ENCODE results near the gene CACNB4.
A peak's percentile ranks its signal among the peaks of the same experiment; 100 is the strongest.

Gene CACNB4

GRCh38 chr2:151809073-151809383, 289.8 kb downstream of the CACNB4 start:
- TF ChIP-seq CTCF (conservative IDR thresholded peaks at IDR 0.05; ENCODE audit: low read depth, low read length), result no peak
- no peak overlapping the region for H3K4me3 ChIP-seq (ENCODE audit: low read length)
- DNase-seq (ENCODE audit: low read depth), result no peak

DNA sequence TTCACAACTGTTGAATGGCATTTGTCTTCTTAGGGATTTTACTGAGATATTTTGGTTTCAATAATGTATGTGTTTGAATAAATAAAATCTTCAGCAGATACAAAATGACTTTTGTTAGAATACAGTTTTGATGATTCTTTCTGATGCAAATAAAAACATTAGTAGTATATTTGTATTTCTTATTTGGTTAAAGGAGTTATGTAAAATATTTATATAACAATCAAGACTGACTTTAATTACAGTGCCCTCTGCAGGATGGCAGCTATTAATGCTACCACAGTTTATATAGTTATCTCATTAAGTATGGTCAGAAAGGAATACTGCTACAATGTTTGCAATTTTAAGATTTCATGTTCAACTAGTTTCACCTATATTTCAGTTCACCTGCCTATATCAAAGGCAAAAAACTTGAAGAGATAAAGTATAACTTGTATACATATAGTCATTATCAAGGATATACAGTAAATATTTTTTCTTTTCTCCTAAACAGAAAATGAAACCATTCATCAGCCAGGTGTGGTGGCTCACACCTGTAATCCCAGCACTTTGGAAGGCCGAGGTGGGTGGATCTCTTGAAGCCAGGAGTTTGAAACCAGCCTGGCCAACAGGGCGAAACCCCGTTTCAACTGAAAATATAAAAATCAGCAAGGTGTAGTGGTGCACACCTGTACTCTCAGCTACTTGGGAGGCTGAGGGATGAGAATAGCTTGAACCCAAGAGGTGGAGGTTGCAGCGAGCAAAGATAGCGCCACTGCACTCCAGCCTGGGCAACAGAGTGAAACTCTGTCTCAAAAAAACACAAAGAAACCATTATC, 290.4 kb downstream of the CACNB4 start:
- H3K4me3 ChIP-seq (ENCODE audit: low read length), result no peak overlapping the region
- no peak for DNase-seq (ENCODE audit: low read depth)
- TF ChIP-seq CTCF (conservative IDR thresholded peaks at IDR 0.05; ENCODE audit: low read depth, low read length), result peak; percentile 58

GRCh38 chr2:151805961-151806360, 292.9 kb downstream of the CACNB4 start:
- no peak for TF ChIP-seq CTCF (conservative IDR thresholded peaks at IDR 0.05; ENCODE audit: low read depth, low read length)
- no peak overlapping the region for H3K4me3 ChIP-seq (ENCODE audit: low read length)
- DNase-seq (ENCODE audit: low read depth), result no peak

DNA sequence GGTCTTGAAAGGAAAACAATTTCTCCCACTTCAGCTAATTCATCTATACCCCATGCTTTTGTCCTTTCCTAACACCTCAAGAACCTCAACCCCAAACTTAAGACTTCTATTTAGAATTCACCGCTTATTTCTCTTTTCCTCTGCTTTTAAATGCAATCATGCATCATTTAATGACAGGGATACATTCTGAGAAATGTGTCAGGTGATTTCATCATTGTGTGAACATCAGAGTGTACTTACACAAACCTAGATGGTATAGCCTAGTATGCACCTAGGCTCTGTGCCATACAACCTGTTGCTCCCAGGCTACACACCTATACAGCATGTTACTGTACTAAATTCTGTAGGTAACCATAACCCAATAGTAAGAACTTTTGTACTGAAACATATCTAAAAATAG, 293.5 kb downstream of the CACNB4 start:
- no peak for TF ChIP-seq CTCF (conservative IDR thresholded peaks at IDR 0.05; ENCODE audit: low read depth, low read length)
- DNase-seq (ENCODE audit: low read depth), result no peak
- no peak overlapping the region for H3K4me3 ChIP-seq (ENCODE audit: low read length)

DNA sequence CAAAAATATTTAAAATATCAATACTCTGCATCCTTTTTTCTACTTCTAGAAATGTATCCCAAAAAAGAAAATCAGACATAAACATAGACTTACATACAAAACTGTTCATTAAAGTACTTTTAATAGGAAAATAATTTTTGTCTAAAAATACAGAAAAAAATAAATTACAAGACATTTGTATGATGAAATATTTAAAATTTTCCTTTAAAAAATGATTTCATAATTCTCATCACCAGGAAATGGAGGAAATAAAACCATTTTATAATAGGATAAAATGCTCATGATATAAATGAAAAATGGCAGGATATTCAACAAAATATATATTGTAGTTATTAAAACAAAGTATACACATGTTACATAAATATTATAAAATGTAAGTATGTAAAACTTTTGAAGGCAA, 295.0 kb downstream of the CACNB4 start:
- TF ChIP-seq CTCF (conservative IDR thresholded peaks at IDR 0.05; ENCODE audit: low read depth, low read length), result no peak
- no peak for DNase-seq (ENCODE audit: low read depth)
- no peak overlapping the region for H3K4me3 ChIP-seq (ENCODE audit: low read length)

DNA sequence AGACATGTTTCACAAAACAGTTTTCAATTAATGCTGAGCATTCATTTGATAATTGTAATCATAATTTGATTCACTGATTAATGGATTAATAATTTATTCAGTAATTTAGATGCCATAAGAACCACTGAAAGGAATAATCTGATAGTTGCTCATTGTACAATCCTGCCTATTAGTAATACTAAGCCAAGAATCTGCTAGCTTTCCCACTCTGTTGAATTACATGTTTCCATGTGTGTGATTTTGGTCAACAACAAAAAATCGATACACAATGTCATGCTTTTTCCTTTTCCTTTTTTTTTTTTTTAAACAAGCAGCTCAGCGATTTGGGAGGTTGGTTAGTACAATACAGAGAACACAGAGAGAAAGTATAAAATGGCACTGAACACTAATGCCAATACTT, 296.5 kb downstream of the CACNB4 start:
- H3K4me3 ChIP-seq (ENCODE audit: low read length), result no peak overlapping the region
- TF ChIP-seq CTCF (conservative IDR thresholded peaks at IDR 0.05; ENCODE audit: low read depth, low read length), result no peak
- DNase-seq (ENCODE audit: low read depth), result no peak

- DNase-seq (ENCODE audit: low read depth), result no peak
- no peak overlapping the region for H3K4me3 ChIP-seq (ENCODE audit: low read length)
- no peak for TF ChIP-seq CTCF (conservative IDR thresholded peaks at IDR 0.05; ENCODE audit: low read depth, low read length)
These were observed 299.0 kb downstream of the CACNB4 start for GRCh38 chr2:151799886-151800292.

Data from retinal pigment epithelial cell (primary cell).